CD4-positive, alpha-beta T cell treated with Interleukin-4 for 4 hours (primary cell): ENCODE results near the gene SMIM28.
A peak's percentile ranks its signal among the peaks of the same experiment; 100 is the strongest.

Experiments used
- DNase-seq: peaks from one replicate; pipeline ENCODE4 v3.0.0-alpha.2; 2020

The SMIM28 gene

GRCh38 chr6:138374815-138375214, 2.9 kb upstream of the SMIM28 start:
- DNase-seq = no peak

GRCh38 chr6:138377042-138377441, 663 bp upstream of the SMIM28 start:
- DNase-seq = no peak

DNA sequence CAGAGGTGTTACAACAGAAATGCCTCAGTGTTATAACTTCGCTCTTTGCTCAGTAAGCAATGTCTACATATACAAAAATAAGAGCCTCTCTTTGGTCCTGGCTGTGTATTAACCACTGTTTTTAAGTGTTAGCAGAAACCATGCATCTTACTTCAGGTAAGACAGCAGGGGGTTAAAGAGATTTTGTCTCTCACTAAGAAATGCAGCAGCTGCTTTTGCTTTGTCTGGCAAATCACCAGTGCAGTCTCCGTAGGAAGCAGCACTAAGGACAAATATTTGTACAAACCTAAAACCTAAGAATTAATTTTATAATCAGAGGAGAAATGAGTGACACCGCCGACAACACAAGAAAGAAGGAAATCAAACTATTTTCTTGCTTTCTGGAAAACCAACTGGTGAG, 758 bp downstream of the SMIM28 start:
- no peak for DNase-seq

- DNase-seq = no peak
These were observed 5.0 kb downstream of the SMIM28 start for GRCh38 chr6:138382498-138383265.

DNA sequence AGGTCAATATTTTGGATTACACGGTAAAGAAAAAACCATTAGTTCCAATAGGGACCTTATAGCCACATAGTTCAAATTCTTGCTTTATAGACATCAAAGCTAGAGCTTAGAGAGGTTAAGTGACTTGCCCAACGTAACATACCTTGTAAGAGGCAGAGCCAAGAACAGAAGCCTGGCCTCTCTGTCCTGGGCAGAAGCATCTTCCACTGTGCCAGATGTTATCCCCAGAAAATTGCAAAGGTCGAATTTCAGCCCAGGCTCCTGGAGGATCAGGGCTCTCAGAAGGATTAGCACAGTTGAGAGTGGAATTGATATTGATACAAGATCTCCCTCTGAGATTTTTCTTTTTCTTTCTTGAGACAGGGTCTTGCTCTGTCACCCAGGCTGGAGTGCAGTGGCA, 6.1 kb downstream of the SMIM28 start:
- no peak for DNase-seq

- no peak for DNase-seq
These were observed 9.2 kb downstream of the SMIM28 start for GRCh38 chr6:138386897-138387296.

DNA sequence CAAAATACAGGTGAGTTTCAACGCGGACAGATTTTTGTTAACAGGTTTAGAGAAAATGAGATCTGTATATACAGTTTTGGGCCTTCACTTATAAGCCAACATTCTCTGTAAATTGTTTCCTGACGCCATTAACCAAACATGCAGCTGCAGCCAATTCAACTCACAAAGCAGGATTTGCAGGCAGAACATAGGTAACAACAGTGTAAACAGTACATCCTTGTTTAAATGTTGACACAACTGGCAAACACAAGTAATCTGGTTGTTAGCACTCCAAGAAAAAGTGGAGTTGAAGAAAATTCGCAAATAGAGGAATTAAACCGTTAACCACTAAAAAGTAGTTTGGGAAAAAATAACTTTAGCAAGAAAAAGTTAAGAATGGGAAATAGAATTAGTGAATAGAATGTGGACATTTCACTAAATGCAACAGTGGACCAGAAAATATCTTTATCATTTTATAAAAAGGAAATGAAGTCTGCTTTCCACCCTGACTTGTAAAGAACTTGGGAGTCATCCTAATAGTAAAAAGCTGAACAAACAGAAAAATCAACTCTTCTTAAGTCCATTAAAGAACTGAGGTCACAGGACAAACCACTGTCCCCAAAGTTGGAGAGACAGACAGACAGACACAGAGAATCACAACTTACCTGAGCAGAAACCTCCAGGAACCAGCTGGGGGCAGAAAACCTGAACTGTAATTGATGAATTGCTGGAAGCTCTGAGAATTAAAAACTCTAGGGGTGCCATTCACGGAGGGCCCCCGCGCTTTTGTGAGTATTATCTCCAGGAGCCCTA, 10.1 kb downstream of the SMIM28 start:
- DNase-seq = no peak

- no peak for DNase-seq
These were observed 11.8 kb downstream of the SMIM28 start for GRCh38 chr6:138389551-138389950.

DNA sequence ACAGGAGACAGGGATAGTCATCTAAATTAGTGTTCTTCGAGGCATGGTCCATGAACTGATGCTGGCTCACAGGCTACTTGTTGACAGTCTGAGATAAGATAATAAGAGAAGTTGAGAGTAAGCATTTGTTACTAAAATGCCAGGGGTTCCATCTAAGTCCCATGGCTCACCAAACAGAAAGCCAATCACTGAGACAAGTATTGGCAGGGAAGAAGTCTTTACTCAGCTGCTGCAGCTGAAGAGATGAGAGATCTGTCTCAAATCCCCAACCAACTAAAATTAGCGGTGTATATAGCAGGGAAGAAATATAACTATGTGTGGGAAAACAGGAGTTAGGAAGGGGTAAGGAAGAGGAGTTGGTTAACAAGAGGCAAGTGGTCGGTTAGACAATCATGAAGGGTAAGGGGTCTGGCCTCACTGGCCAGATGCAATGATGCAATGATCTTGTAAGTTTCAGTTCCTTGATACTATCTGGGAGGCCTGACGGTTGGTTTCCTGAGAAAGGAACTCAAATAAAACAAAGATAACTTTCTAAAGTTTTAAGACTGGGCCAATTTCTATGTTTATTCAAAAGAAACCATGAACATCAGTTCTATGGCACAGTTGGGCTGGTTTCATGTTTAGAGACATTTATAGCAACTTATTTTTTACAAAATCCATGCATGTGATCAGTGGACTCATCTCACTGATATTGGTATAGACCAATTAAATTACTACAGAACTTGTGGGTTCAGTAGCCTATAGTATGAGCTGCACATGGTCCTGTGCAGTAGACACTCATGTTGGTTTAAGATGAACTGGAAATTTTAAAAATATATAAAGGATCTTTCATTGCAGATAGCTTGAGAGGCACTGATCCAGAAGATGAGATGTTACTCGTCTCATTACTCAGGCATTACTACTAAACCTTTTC, 16.4 kb downstream of the SMIM28 start:
- no peak for DNase-seq

DNA sequence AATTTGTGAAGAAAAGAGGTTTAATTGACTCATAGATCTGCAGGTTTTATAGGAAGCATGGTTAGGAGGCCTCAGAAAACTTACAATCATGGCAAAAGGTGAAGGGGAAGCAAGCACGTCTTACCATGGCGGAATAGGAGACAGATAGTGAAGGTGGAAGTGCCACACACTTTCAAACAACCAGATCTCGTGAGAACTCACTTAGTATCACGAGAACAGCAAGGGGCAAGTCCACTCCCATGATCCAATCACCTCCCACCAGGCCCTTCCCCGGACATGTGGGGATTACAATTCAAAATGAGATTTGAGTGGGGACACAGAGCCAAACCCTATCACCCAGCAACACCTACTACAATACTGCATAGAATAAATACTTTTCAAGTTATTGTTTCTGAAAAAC, 19.0 kb downstream of the SMIM28 start:
- no peak for DNase-seq

GRCh38 chr6:138397128-138398122, 19.7 kb downstream of the SMIM28 start:
- DNase-seq = no peak

GRCh38 chr6:138400326-138400725, 22.6 kb downstream of the SMIM28 start:
- no peak for DNase-seq

DNA sequence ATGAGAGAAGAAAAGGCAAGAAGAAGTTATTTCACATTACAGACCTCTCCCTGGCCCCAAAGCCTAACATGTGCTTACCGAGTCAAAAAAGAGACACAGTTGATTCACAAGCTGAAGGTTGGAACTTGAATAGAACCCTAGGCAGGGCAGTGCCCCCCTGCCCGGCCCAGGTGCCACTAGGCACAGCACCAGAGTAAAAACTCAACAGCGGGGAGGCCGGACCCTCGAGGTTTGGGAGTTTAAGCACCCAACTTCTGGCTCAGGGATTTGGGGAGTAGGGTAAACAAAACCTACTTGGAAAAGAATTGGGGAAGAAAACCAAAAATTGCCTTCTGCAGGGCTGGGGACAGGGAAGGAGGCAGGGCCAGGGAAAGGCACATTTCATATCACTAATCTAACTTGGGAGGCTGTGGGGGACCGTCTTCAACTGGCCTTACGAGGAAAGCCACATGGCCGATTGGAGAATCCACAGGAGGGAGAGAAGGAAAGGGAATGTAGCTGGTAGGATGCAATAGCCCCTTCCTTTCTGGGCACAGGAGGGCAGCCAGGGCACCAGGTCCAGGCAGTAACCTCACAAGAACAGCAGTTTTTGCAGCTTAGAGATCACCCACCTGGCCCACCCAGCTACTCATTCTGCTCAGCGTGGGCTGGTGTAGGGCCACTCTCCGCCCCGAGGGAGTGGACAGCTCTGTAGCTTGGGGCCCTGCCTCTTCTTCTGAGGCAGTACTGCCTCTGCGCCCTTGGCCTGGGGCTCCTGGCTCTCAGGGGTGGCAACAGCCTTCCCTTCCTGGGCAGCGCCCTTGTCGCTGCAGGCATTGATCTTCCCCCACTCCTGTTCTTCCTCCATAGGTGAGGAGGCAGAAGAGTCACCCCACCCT, 24.5 kb downstream of the SMIM28 start:
- DNase-seq = no peak

DNA sequence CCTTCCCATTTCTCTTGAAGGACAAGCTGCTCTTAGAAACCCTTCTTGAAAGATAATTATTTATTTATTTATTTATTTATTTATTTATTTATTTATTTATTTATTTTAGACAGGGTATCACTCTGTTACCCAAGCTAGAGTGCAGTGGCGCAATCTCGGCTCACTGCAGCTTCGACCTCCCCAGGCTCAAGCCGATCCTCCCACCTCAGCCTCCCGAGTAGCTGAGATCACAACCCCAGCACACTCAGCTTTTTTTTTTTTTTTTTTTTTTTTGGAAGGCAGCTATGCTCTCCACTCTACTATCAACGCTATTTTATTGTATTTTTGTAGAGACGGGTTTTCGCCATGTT, 25.1 kb downstream of the SMIM28 start:
- DNase-seq = no peak

DNA sequence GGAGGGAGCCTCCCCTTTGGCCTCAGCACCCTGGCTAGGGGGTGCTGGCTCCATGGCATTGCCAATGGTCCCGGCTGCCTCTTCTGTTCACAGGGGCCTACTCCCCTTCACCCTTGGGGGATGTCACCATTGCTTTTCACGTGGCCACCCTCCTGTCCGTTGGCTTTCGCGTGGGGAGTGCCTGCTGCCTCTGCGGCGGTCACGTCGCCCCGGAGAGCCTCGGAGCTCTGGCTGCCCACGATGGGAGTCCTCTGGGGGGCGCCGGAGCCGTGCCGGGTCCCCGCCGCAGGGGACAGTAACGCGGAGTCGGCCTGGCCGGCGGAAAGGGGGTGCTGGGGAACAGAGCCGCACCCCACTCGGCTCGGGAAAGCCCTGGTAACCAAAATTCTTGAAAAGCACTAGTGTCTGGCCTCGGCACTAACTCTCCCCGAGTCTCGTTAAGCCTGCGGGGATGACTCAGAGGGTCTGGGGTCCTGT, 25.7 kb downstream of the SMIM28 start:
- DNase-seq = peak; percentile 4

- peak; percentile 93 for DNase-seq
These were observed 26.3 kb downstream of the SMIM28 start, which contains the start of gene HEBP2 for GRCh38 chr6:138403801-138404665. TSS of gene HEBP2 (plus strand) at chr6:138404223. CDS start at chr6:138404496, 273 bp downstream.

- DNase-seq = peak; percentile 25
These were observed 27.1 kb downstream of the SMIM28 start for GRCh38 chr6:138404666-138405337.

GRCh38 chr6:138405816-138406413, 28.2 kb downstream of the SMIM28 start:
- DNase-seq = no peak

GRCh38 chr6:138406443-138406842, 28.7 kb downstream of the SMIM28 start:
- no peak for DNase-seq
